Measurements from ENCODE around the gene IGSF21. TPM values are rescaled to one million over a fixed set of nuclear protein-coding genes. Genes with fewer than 3 reads are reported as not detected.

Gene IGSF21
- total RNA-seq, 1 donor from 2014 or later: 4.4 TPM

DNA sequence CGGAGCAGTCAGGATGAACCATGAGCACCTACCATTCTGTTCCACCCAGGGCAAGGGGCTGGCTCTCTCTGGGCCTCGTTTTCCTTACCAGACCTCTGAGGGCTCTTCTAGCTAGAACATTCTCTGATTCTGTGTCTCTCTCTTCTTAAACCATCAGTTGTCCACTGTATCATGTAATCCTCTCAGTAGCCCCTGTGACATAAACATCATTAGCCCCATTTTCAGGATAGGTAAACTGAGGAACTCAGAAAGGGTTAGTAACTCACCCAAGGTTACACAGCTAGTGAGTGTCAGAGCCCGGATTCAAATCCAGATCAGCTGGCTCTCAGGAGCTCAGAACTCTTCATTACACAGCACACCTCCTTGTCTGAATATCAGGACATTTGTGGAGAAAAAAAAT lies 22.8 kb downstream of the IGSF21 start:
- Mint-ChIP-seq H3K4me1 (ENCODE audit: unreplicated experiment) (peaks cover 3% of the 10 kb centered on the region), H3K36me3 (ENCODE audit: low read depth, unreplicated experiment) (no peaks in the 10 kb centered on the region), H3K27ac (ENCODE audit: unreplicated experiment) (no peak overlapping the region), H3K9me3 (ENCODE audit: unreplicated experiment) (no peaks in the 10 kb centered on the region), H3K4me3 (ENCODE audit: unreplicated experiment) (no peak overlapping the region), H3K27me3 (ENCODE audit: unreplicated experiment) (peaks cover 2% of the 10 kb centered on the region)
- DNase-seq (ENCODE audit: low spot score): no peak
- TF ChIP-seq, protein P1, sequence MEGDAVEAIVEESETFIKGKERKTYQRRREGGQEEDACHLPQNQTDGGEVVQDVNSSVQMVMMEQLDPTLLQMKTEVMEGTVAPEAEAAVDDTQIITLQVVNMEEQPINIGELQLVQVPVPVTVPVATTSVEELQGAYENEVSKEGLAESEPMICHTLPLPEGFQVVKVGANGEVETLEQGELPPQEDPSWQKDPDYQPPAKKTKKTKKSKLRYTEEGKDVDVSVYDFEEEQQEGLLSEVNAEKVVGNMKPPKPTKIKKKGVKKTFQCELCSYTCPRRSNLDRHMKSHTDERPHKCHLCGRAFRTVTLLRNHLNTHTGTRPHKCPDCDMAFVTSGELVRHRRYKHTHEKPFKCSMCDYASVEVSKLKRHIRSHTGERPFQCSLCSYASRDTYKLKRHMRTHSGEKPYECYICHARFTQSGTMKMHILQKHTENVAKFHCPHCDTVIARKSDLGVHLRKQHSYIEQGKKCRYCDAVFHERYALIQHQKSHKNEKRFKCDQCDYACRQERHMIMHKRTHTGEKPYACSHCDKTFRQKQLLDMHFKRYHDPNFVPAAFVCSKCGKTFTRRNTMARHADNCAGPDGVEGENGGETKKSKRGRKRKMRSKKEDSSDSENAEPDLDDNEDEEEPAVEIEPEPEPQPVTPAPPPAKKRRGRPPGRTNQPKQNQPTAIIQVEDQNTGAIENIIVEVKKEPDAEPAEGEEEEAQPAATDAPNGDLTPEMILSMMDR (IDR thresholded peaks at IDR 0.05; ENCODE audit: unreplicated experiment): no peak

DNA sequence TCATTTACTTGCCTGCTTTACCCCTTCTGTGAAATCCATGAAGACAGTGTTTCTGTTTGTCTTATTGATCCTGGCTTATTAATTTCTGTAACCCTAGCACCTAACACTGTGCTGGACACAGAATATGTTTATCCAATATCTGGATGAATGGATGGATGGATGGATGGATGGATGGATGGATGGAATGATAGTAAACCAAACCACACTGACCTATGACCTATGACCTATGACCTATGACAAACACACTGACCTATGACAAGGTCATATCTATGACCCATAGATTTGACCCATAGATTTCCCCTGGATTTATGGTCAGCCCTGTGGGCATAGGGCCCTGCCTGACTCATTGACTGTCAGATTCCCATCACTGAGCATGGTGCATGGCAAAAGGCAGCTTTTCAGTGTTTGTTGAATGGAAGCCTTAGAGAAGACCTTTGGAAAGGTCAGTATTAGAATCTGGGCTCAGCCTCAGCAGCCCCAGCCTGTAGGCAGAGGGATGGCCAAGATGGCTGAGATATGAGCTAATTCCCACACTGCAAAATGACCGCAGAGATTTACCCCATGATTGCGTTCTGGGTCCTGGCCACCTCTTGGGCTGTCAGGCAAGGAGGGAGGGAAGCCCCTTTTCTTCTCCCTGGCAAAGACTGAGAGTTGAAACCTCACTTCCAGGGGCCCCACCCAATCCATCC lies 24.6 kb downstream of the IGSF21 start:
- H3K36me3 Mint-ChIP-seq (ENCODE audit: low read depth, unreplicated experiment): no peaks in the 10 kb centered on the region
- no peak for DNase-seq (ENCODE audit: low spot score)
- no peak overlapping the region for H3K27ac Mint-ChIP-seq (ENCODE audit: unreplicated experiment)
- TF ChIP-seq, protein P1 (IDR thresholded peaks at IDR 0.05; ENCODE audit: unreplicated experiment): no peak
- H3K4me3 Mint-ChIP-seq (ENCODE audit: unreplicated experiment): no peak overlapping the region
- H3K9me3 Mint-ChIP-seq (ENCODE audit: unreplicated experiment): no peaks in the 10 kb centered on the region
- H3K27me3 Mint-ChIP-seq (ENCODE audit: unreplicated experiment): peaks cover 2% of the 10 kb centered on the region
- no peaks in the 10 kb centered on the region for H3K4me1 Mint-ChIP-seq (ENCODE audit: unreplicated experiment)

DNA sequence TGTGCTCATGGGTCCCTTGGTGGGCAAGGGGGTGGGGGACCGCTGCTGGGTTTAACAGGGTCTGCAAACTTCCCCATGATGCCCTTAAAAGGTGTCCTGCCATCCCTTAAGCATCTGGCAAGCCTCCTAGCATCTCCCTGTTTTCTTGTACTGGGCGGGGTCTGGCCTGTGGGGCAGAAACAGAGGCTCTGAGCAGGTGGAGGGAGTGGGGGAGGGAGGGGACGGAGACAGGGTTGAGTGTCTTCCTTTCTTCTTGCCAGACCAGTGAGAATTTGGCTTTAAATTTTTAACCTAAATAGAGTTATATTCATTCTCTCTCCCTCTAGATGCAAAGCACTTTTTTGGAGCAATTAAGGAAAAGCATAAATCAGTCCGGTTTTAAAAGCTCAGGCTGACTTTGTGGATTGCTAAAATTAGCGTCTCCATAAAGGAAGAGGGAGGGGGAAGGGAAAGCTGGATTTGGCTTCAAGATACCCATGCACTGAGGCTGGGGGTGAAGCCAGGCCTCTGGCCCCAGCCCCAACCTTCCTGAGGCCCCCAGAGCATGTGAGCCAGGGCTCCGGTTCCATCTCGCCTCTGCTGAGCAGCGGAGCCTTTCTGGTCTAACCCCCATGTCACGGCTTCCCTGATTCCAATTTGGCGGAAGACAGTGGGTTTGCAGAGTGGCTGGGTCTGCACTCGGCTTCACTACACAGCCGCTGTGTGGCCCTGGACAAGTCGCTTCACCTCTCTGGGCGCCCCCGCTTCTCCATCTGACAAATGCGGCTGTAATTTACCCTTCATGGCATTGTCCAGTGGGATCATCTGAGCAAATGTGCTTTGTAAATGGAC lies 25.3 kb downstream of the IGSF21 start:
- Mint-ChIP-seq H3K27me3 (ENCODE audit: unreplicated experiment) (peaks cover 2% of the 10 kb centered on the region), H3K36me3 (ENCODE audit: low read depth, unreplicated experiment) (no peaks in the 10 kb centered on the region), H3K27ac (ENCODE audit: unreplicated experiment) (no peak overlapping the region), H3K4me3 (ENCODE audit: unreplicated experiment) (no peak overlapping the region), H3K4me1 (ENCODE audit: unreplicated experiment) (no peaks in the 10 kb centered on the region), H3K9me3 (ENCODE audit: unreplicated experiment) (no peaks in the 10 kb centered on the region)
- DNase-seq (ENCODE audit: low spot score): no peak
- TF ChIP-seq, protein P1 (IDR thresholded peaks at IDR 0.05; ENCODE audit: unreplicated experiment): no peak

DNA sequence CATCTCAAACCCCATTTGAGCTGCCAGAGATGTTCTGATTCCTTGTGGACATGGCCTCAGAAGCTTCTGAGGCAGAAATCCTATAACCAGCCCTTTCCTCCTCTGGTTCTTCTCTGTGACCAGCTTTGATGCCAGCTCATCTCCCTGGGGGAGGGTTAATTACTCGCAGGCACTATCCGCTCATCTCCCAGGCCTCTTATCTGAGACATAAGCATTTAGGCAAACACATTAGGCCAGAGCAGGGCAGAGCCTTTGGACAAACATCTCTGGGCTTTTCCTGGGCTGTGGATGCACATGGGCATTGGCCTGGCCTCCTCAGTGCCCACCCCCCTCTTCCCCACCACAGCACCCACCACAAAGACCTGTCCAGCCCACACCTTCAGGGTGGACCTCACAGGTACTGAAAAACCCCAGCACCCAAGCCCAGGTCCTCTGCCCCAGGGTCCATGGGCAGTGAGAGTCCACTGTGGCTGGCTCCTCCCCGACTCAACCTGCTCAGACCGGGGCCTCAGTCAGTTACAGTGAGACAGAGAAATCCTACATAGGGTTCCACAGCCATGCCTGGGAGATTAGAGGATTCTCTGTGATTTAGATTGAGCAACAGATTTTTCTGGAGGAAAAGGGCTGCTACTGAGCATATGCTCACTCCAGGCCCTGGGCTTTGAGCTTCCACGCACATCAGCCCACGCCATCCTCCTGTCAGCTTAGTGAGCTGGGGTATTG lies 26.9 kb downstream of the IGSF21 start:
- Mint-ChIP-seq H3K27me3 (ENCODE audit: unreplicated experiment) (no peaks in the 10 kb centered on the region), H3K4me3 (ENCODE audit: unreplicated experiment) (no peak overlapping the region), H3K27ac (ENCODE audit: unreplicated experiment) (no peak overlapping the region), H3K9me3 (ENCODE audit: unreplicated experiment) (no peaks in the 10 kb centered on the region), H3K36me3 (ENCODE audit: low read depth, unreplicated experiment) (no peaks in the 10 kb centered on the region), H3K4me1 (ENCODE audit: unreplicated experiment) (peaks cover 3% of the 10 kb centered on the region)
- no peak for DNase-seq (ENCODE audit: low spot score)
- TF ChIP-seq, protein P1 (IDR thresholded peaks at IDR 0.05; ENCODE audit: unreplicated experiment): no peak
